ENCODE measurements around the gene PLCB2. TPM values are rescaled to one million over a fixed set of nuclear protein-coding genes. Genes with fewer than 3 reads are reported as not detected.

The PLCB2 gene
- total RNA-seq, 4 donors from 2014 or later: 1.5 to 13.5 (median 8.8) TPM

GRCh38 chr15:40293006-40293405 lies 14.7 kb downstream of the PLCB2 start:
- ATAC-seq: no peak
- peaks cover 7% of the 10 kb centered on the region for H3K27me3 ChIP-seq
- H3K27ac ChIP-seq: no peak overlapping the region
- no peak overlapping the region for H3K4me3 ChIP-seq
- no peak for TF ChIP-seq POLR2AphosphoS5 (IDR thresholded peaks at IDR 0.05)
- no peak for TF ChIP-seq CTCF (IDR thresholded peaks at IDR 0.05)
- TF ChIP-seq POLR2A (IDR thresholded peaks at IDR 0.05): no peak
- no peak for TF ChIP-seq EP300 (IDR thresholded peaks at IDR 0.05)
- H3K9me3 ChIP-seq: no peaks in the 10 kb centered on the region
- no peaks in the 10 kb centered on the region for H3K36me3 ChIP-seq
- H3K4me1 ChIP-seq: peaks cover 0 to 24% (median 10%) of the 10 kb centered on the region in 3 donors

- Histone ChIP-seq H3K27ac (no peak overlapping the region), H3K4me1 (peaks cover 0 to 24% (median 10%) of the 10 kb centered on the region in 3 donors), H3K27me3 (peaks cover 10% of the 10 kb centered on the region), H3K9me3 (no peaks in the 10 kb centered on the region), H3K4me3 (no peak overlapping the region), H3K36me3 (no peaks in the 10 kb centered on the region)
- no peak for TF ChIP-seq CTCF (IDR thresholded peaks at IDR 0.05)
- TF ChIP-seq EP300 (IDR thresholded peaks at IDR 0.05): no peak
- no peak for TF ChIP-seq POLR2AphosphoS5 (IDR thresholded peaks at IDR 0.05)
- no peak for TF ChIP-seq POLR2A (IDR thresholded peaks at IDR 0.05)
- no peak for ATAC-seq
- WGBS, 2 donors (ENCODE audit: low coverage in 1 of 2): 100% methylated on average over 1 to 2 of the region's 3 CpGs
These were observed 15.5 kb downstream of the PLCB2 start for GRCh38 chr15:40292246-40292645.

GRCh38 chr15:40290918-40291574 lies 16.7 kb downstream of the PLCB2 start:
- peak; percentile 67 for ATAC-seq
- no peaks in the 10 kb centered on the region for H3K9me3 ChIP-seq
- WGBS, 2 donors (ENCODE audit: low coverage in 1 of 2): no CpG with 5 or more reads among the region's 68 CpGs
- H3K4me3 ChIP-seq: peak overlapping the region; percentile 16 to 49
- no peaks in the 10 kb centered on the region for H3K36me3 ChIP-seq
- peaks cover 17% of the 10 kb centered on the region for H3K27me3 ChIP-seq
- no peak for TF ChIP-seq EP300 (IDR thresholded peaks at IDR 0.05)
- no peak for TF ChIP-seq POLR2A (IDR thresholded peaks at IDR 0.05)
- no peak for TF ChIP-seq CTCF (IDR thresholded peaks at IDR 0.05)
- TF ChIP-seq POLR2AphosphoS5 (IDR thresholded peaks at IDR 0.05): no peak
- peaks cover 0 to 22% (median 10%) of the 10 kb centered on the region in 3 donors for H3K4me1 ChIP-seq
- H3K27ac ChIP-seq: no peak overlapping the region

GRCh38 chr15:40290545-40290917 lies 17.2 kb downstream of the PLCB2 start:
- 54 to 80% methylated on average over 2 to 8 of the region's 12 CpGs for WGBS, 2 donors (ENCODE audit: low coverage in 1 of 2)
- H3K27ac ChIP-seq: no peak overlapping the region
- H3K27me3 ChIP-seq: peaks cover 17% of the 10 kb centered on the region
- H3K4me1 ChIP-seq: peaks cover 0 to 17% (median 10%) of the 10 kb centered on the region in 3 donors
- no peaks in the 10 kb centered on the region for H3K36me3 ChIP-seq
- H3K4me3 ChIP-seq: peak overlapping the region in 1 of 2 donors; percentile 49
- TF ChIP-seq EP300 (IDR thresholded peaks at IDR 0.05): no peak
- TF ChIP-seq POLR2A (IDR thresholded peaks at IDR 0.05): no peak
- TF ChIP-seq POLR2AphosphoS5 (IDR thresholded peaks at IDR 0.05): no peak
- TF ChIP-seq CTCF (IDR thresholded peaks at IDR 0.05): no peak
- H3K9me3 ChIP-seq: no peaks in the 10 kb centered on the region
- no peak for ATAC-seq

- no peak overlapping the region for H3K27ac ChIP-seq
- ATAC-seq: no peak
- H3K27me3 ChIP-seq: peaks cover 19% of the 10 kb centered on the region
- 64 to 100% methylated on average over 1 to 6 of the region's 6 CpGs for WGBS, 2 donors (ENCODE audit: low coverage in 1 of 2)
- H3K36me3 ChIP-seq: no peaks in the 10 kb centered on the region
- peaks cover 0 to 15% (median 10%) of the 10 kb centered on the region in 3 donors for H3K4me1 ChIP-seq
- TF ChIP-seq CTCF (IDR thresholded peaks at IDR 0.05): no peak
- TF ChIP-seq POLR2AphosphoS5 (IDR thresholded peaks at IDR 0.05): no peak
- TF ChIP-seq EP300 (IDR thresholded peaks at IDR 0.05): no peak
- no peak for TF ChIP-seq POLR2A (IDR thresholded peaks at IDR 0.05)
- H3K9me3 ChIP-seq: no peaks in the 10 kb centered on the region
- H3K4me3 ChIP-seq: no peak overlapping the region
These were observed 18.5 kb downstream of the PLCB2 start for GRCh38 chr15:40289140-40289775.

All from gastroesophageal sphincter (tissue), 4 donors.